ENCODE measurements around the gene FAM236A.
"Not testable (repeated sequence)": the region's sequence is repeated elsewhere in the genome, so short reads cannot be mapped to it uniquely, and the experiment has no call there.

FAM236A gene

GRCh38 chrX:72937906-72938305, at the start of gene FAM236A:
TSS of gene FAM236A (plus strand) at chrX:72938206. CDS start at chrX:72938263, 57 bp downstream.
- DNase-seq: not testable (repeated sequence)

DNA sequence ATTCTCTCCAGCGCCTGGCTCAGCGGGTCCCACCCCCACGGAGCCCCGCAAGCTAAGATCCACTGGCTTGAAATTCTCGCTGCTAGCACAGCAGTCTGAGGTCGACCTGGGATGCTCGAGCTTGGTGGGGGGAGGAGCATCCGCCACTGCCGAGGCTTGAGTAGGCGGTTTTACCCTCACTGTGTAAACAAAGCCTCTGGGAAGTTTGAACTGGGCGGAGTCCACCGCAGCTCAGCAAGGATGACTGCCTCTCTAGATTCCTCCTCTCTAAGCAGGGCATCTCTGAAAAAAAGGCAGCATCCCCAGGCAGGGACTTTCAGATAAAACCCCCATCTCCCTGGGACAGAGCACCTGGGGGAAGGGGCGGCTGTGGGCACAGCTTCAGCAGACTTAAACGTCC, 48.3 kb upstream of the FAM236A start:
- DNase-seq: not testable (repeated sequence)

GRCh38 chrX:72912315-72912714, 25.7 kb upstream of the FAM236A start, which contains the start of gene FAM236C:
TSS of gene FAM236C (plus strand) at chrX:72912615. CDS start at chrX:72912715, 100 bp downstream.
- not testable (repeated sequence) for DNase-seq

DNA sequence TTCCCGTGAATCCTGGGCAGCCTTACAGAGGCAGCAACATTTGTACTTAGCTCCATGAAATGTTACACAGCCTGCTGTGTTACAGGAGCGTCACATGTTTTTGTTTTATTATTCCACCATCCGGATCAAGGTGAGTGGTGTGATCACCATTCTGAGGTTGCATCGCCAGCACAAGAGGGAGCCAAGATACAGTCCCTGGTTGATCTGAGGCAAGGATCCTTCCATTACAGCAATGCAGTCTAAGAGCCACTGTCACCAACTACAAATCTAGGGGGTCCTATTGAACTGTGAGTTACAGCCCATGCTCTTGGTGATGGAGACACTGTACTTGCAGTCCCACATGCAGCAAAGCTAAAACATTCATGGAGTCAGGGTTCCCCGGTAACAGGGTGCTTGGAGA, 21.9 kb upstream of the FAM236A start:
- not testable (repeated sequence) for DNase-seq

- not testable (repeated sequence) for DNase-seq
Observed at GRCh38 chrX:72932283-72932682, 5.7 kb upstream of the FAM236A start.

GRCh38 chrX:72936455-72936854, 1.6 kb upstream of the FAM236A start:
- not testable (repeated sequence) for DNase-seq

- DNase-seq: not testable (repeated sequence)
Observed at GRCh38 chrX:72936882-72937455, 1.0 kb upstream of the FAM236A start.

GRCh38 chrX:72942272-72942671, 4.3 kb downstream of the FAM236A start:
- DNase-seq: not testable (repeated sequence)

GRCh38 chrX:72943035-72943818, 5.2 kb downstream of the FAM236A start:
- not testable (repeated sequence) for DNase-seq

- not testable (repeated sequence) for DNase-seq
Observed at GRCh38 chrX:72943819-72944169, 5.8 kb downstream of the FAM236A start, which contains the start of gene DMRTC1. TSS of gene DMRTC1 (minus strand) at chrX:72943837. CDS start at chrX:72875694, 68,143 bp downstream.

DNA sequence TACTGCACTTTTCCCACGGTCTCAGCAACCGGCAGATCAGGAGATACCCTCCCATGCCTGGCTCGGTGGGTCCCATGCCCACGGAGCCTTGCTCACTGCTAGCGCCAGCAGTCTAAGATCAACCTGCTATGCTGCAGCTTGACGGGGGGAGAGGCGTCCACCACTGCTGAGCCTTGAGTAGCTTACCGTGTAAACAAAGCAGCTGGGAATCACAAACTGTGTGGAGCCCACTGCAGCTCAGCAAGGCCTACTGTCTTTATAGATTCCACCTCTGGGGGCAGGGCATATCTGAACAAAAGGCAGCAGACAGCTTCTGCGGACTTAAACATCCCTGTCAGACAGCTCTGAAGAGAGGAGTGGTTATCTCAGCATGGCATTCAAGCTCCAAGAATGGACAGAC, 22.0 kb downstream of the FAM236A start:
- DNase-seq: not testable (repeated sequence)

GRCh38 chrX:72971859-72972258, 33.9 kb downstream of the FAM236A start:
- not testable (repeated sequence) for DNase-seq

GRCh38 chrX:72974885-72975284, 36.9 kb downstream of the FAM236A start:
- DNase-seq: not testable (repeated sequence)

DNA sequence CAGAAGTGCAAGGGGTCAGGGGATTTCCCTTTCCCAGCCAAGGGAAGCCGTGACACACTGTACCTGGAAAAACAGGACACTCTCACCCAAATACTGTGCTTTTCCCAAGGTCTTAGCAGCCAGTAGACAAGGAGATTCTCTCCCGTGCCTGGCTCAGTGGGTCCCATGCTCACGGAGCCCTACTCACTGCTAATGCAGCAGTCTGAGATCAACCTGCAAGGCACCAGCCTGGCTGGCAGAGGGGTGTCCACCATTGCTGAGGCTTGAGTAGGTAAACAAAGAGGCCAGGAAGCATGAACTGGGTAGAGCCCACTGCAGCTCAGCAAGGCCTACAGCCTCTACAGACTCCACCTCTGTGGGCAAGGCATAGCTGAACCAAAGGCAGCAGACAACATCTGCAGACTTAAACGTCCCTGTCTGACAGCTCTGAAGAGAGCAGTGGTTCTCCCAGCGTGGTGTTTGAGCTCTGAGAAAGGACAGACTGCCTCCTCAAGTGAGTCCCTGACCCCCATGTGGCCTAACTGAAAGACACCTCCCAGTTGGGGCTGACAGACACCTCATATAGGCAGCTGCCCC, 43.0 kb downstream of the FAM236A start:
- not testable (repeated sequence) for DNase-seq

Data from kidney glomerular epithelial cell (primary cell).